ENCODE measurements around the gene DAGLA.

The DAGLA gene

GRCh38 chr11:61794579-61794978 is 114.4 kb downstream of the DAGLA start:
- H3K4me3 ChIP-seq (ENCODE audit: low read depth, low read length), result no peak overlapping the region
- peaks cover 25% of the 10 kb centered on the region for H3K36me3 ChIP-seq
- no peaks in the 10 kb centered on the region for H3K27me3 ChIP-seq

DNA sequence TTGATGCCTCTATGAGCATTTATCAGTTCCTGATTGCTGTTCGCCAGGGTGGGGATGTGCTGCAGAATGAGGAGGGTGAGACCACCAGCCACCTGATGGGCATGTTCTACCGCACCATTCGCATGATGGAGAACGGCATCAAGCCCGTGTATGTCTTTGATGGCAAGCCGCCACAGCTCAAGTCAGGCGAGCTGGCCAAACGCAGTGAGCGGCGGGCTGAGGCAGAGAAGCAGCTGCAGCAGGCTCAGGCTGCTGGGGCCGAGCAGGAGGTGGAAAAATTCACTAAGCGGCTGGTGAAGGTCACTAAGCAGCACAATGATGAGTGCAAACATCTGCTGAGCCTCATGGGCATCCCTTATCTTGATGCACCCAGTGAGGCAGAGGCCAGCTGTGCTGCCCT is 115.3 kb downstream of the DAGLA start:
- Histone ChIP-seq H3K36me3 (peaks cover 27% of the 10 kb centered on the region), H3K4me3 (ENCODE audit: low read depth, low read length) (no peak overlapping the region), H3K9me3 (no peaks in the 10 kb centered on the region), H3K4me1 (no peaks in the 10 kb centered on the region), H3K27me3 (no peaks in the 10 kb centered on the region)
- DNase-seq, result no peak
- no peak for TF ChIP-seq CTCF (IDR thresholded peaks at IDR 0.05; ENCODE audit: low read depth, low read length)

More at GRCh38 chr11:61794579-61794978, 114.4 kb downstream of the DAGLA start:
- Histone ChIP-seq H3K4me1 (no peaks in the 10 kb centered on the region), H3K9me3 (no peaks in the 10 kb centered on the region)
- DNase-seq, result no peak
- no peak for TF ChIP-seq CTCF (IDR thresholded peaks at IDR 0.05; ENCODE audit: low read depth, low read length)

DNA sequence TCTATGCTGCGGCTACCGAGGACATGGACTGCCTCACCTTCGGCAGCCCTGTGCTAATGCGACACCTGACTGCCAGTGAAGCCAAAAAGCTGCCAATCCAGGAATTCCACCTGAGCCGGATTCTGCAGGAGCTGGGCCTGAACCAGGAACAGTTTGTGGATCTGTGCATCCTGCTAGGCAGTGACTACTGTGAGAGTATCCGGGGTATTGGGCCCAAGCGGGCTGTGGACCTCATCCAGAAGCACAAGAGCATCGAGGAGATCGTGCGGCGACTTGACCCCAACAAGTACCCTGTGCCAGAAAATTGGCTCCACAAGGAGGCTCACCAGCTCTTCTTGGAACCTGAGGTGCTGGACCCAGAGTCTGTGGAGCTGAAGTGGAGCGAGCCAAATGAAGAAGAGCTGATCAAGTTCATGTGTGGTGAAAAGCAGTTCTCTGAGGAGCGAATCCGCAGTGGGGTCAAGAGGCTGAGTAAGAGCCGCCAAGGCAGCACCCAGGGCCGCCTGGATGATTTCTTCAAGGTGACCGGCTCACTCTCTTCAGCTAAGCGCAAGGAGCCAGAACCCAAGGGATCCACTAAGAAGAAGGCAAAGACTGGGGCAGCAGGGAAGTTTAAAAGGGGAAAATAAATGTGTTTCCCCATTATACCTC is 115.8 kb downstream of the DAGLA start:
- Histone ChIP-seq H3K4me3 (ENCODE audit: low read depth, low read length) (no peak overlapping the region), H3K4me1 (no peaks in the 10 kb centered on the region), H3K9me3 (no peaks in the 10 kb centered on the region), H3K27me3 (no peaks in the 10 kb centered on the region), H3K36me3 (peaks cover 27% of the 10 kb centered on the region)
- no peak for TF ChIP-seq CTCF (IDR thresholded peaks at IDR 0.05; ENCODE audit: low read depth, low read length)
- DNase-seq, result no peak
